BE2C (cell line): ENCODE measurements around the gene IGSF5.

Experiments
- DNase-seq: peaks from one replicate; pipeline ENCODE4 v3.0.0-alpha.2; 2020
- H3K27me3 ChIP-seq: fragments of 250-450 bp; sonication (Bioruptor Pico); 2 replicates; pipeline ENCODE4 v1.5.1; 2020; ENCODE audit warnings: mild to moderate bottlenecking
- H3K36me3 ChIP-seq: fragments of 250-450 bp; sonication (Bioruptor Pico); 2 replicates; pipeline ENCODE4 v1.5.1; 2020; ENCODE audit warnings: mild to moderate bottlenecking
- H3K4me1 ChIP-seq: fragments of 250-450 bp; sonication (Bioruptor Pico); 2 replicates; pipeline ENCODE4 v1.5.1; 2020
- H3K4me3 ChIP-seq: 2 replicates; pipeline ENCODE4 v1.5.1; 2011; ENCODE audit warnings: low read depth, low read length
- H3K9me3 ChIP-seq: fragments of 250-450 bp; sonication (Bioruptor Pico); 2 replicates; pipeline ENCODE4 v1.5.1; 2020
- TF ChIP-seq, protein P1 (sequence below): IDR thresholded peaks from 2 replicates; pipeline ENCODE4 v1.5.1; 2012; ENCODE audit warnings: mild to moderate bottlenecking, low read depth, low read length

Gene IGSF5

DNA sequence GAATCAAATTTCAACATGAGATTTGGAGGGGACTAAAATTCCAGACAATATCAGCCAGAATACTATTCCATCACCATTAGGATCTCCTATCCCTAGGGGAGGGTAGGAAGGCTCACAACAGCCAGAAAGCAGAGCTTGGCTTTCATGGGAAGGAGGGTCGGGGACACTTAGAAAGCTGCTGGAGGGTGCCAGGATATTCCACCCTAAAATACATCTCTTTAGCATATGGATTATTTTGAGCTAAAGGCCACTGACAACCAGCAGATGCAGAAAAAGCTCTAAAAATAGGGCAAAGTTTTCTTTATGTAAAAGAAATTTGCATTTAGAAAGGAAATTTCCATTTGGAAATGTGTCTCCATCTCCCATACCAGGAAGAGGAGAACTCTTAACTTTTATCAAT lies 68.0 kb downstream of the IGSF5 start:
- H3K9me3 ChIP-seq: no peaks in the 10 kb centered on the region
- no peaks in the 10 kb centered on the region for H3K4me1 ChIP-seq
- no peaks in the 10 kb centered on the region for H3K27me3 ChIP-seq
- no peaks in the 10 kb centered on the region for H3K36me3 ChIP-seq
- H3K4me3 ChIP-seq: no peak overlapping the region
- no peak for DNase-seq
- TF ChIP-seq, protein P1, sequence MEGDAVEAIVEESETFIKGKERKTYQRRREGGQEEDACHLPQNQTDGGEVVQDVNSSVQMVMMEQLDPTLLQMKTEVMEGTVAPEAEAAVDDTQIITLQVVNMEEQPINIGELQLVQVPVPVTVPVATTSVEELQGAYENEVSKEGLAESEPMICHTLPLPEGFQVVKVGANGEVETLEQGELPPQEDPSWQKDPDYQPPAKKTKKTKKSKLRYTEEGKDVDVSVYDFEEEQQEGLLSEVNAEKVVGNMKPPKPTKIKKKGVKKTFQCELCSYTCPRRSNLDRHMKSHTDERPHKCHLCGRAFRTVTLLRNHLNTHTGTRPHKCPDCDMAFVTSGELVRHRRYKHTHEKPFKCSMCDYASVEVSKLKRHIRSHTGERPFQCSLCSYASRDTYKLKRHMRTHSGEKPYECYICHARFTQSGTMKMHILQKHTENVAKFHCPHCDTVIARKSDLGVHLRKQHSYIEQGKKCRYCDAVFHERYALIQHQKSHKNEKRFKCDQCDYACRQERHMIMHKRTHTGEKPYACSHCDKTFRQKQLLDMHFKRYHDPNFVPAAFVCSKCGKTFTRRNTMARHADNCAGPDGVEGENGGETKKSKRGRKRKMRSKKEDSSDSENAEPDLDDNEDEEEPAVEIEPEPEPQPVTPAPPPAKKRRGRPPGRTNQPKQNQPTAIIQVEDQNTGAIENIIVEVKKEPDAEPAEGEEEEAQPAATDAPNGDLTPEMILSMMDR: no peak

DNA sequence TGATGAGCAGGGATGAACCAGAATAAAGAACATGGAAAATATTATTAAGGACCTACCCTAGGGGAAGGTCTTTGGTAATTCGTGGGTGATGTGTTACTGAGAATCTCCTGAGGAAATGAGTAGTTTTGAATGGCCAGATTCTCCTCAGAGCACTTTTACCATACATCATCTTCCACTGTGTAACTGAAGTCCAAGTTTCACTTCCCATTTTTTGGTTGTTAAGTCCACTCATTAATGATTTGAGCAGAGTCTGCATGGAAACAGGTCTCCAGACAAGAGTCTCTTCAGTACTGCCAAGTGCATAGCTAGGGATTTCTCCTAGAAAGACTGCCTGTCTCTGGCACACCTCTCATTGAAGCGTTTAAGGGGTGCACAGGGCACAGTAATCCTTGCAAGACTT lies 73.6 kb downstream of the IGSF5 start:
- no peak for DNase-seq
- TF ChIP-seq, protein P1: no peak
- H3K36me3 ChIP-seq: no peaks in the 10 kb centered on the region
- H3K27me3 ChIP-seq: no peaks in the 10 kb centered on the region
- H3K9me3 ChIP-seq: no peaks in the 10 kb centered on the region
- no peaks in the 10 kb centered on the region for H3K4me1 ChIP-seq
- H3K4me3 ChIP-seq: no peak overlapping the region

GRCh38 chr21:39822042-39822441 lies 77.1 kb downstream of the IGSF5 start:
- Histone ChIP-seq H3K4me3 (no peak overlapping the region), H3K27me3 (no peaks in the 10 kb centered on the region), H3K9me3 (no peaks in the 10 kb centered on the region), H3K36me3 (no peaks in the 10 kb centered on the region), H3K4me1 (no peaks in the 10 kb centered on the region)
- no peak for DNase-seq
- TF ChIP-seq, protein P1: no peak

DNA sequence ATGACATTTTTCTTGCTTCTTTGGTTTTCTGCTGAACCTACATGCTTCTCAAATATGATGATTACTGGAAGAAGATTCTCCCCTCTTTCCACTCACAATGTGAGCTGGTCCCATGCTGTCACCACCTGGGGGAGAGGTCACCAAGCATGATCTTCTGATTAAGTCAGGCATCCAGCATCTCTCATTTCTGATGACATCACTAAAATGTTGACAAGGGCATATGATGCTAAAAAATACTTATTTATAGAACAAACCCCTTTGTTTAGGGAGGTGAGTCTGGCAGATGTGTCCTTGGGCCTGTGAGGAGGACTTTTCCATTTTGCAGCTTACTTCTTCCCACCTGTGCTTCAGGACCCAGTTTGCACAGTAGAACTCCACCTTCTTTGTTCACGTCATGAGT lies 80.3 kb downstream of the IGSF5 start:
- no peak for DNase-seq
- H3K36me3 ChIP-seq: no peaks in the 10 kb centered on the region
- no peaks in the 10 kb centered on the region for H3K4me1 ChIP-seq
- TF ChIP-seq, protein P1: no peak
- H3K4me3 ChIP-seq: no peak overlapping the region
- H3K9me3 ChIP-seq: no peaks in the 10 kb centered on the region
- no peaks in the 10 kb centered on the region for H3K27me3 ChIP-seq

DNA sequence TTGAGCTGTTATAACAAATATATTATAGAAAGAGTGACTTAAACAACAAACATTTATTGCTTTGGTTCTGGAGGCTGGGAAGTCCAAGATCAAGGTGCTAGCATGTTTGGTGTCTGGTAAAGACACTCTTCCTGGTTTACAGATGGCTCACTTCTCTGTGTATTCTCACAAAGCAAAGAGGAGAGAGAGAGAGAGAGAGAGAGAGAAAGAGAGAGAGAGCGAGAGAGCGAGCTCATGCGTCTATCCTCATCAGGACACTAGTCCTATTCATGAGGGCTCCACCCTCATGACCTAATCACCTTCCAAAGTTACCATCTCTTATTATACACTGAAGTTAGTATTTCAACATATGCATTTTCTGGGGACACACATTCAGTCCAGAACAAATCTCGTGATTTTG lies 89.6 kb downstream of the IGSF5 start:
- H3K27me3 ChIP-seq: no peaks in the 10 kb centered on the region
- H3K4me3 ChIP-seq: no peak overlapping the region
- DNase-seq: no peak
- no peaks in the 10 kb centered on the region for H3K9me3 ChIP-seq
- no peaks in the 10 kb centered on the region for H3K36me3 ChIP-seq
- TF ChIP-seq, protein P1: no peak
- no peaks in the 10 kb centered on the region for H3K4me1 ChIP-seq

- Histone ChIP-seq H3K27me3 (no peaks in the 10 kb centered on the region), H3K9me3 (no peaks in the 10 kb centered on the region), H3K36me3 (no peaks in the 10 kb centered on the region), H3K4me3 (no peak overlapping the region), H3K4me1 (no peaks in the 10 kb centered on the region)
- TF ChIP-seq, protein P1: no peak
- no peak for DNase-seq
Measured at GRCh38 chr21:39837861-39838359, 92.9 kb downstream of the IGSF5 start.
